ENCODE data around the gene APOBEC3H.

Gene APOBEC3H

GRCh38 chr22:39114112-39114511 lies 17.1 kb downstream of the APOBEC3H start:
- DNase-seq: no peak

GRCh38 chr22:39115570-39115969 lies 18.5 kb downstream of the APOBEC3H start:
- DNase-seq: no peak

DNA sequence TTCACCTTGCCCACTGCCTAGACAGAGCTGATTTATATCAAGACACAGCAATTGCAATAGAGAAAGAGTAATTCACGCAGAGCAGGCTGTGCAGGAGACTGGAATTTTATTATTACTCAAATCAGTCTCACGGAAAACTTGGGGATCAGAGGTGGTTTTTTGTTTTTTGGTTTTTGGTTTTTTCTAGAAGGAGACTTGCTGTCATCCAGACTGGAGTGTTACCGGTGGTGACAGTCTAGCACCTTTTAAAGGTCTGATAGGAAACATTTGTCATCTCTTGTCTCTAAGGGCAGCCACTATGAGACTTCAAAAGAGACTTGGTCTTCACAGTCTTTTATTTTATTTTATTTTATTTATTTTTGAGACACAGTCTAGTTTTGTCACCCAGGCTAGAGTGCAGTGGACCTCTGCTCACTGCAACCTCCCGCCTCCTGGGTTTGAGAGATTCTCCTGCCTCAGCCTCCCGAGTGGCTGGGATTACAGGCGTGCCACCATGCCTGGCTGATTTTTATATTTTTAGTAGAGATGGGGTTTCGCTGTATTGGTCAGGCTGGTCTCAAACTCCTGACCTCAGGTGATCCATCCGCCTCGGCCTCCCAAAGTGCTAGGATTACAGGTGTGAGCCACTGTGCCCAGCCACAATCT lies 19.1 kb downstream of the APOBEC3H start:
- DNase-seq: no peak

- DNase-seq: peak in 1 of 2 experiments; percentile 49
Measured at GRCh38 chr22:39117585-39118191, 20.6 kb downstream of the APOBEC3H start.

- DNase-seq: no peak
Measured at GRCh38 chr22:39120983-39121382, 23.9 kb downstream of the APOBEC3H start.

DNA sequence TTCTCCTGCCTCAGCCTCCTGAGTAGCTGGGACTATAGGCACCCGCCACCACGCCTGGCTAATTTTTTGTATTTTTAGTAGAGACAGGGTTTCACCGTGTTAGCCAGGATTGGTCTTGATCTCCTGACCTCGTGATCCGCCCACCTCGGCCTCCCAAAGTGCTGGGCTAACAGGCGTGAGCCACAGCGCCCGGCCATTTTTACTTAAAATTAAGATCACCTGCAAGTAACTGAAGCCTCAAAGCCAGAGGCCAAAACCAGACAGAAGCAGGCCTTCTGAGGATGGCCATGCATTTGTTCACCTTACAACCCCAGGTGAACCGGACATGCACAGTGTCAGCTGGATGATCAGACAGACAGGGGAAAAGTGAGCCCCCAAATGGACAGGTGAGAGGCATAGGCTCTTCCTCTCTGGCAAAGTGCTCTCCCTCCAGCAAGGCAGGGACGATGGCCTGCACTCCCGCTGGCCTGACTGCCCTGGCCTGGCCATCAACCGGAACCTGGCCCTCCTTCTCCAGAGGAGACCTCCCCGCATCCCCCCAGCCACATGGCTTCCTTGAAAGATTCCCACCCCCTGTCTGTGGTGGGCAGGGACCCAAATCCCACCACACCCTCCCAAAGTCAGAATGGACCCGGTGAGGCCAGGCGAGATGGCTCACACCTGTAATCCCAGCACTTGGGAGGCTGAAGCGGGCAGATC lies 25.9 kb downstream of the APOBEC3H start:
- DNase-seq: no peak

DNA sequence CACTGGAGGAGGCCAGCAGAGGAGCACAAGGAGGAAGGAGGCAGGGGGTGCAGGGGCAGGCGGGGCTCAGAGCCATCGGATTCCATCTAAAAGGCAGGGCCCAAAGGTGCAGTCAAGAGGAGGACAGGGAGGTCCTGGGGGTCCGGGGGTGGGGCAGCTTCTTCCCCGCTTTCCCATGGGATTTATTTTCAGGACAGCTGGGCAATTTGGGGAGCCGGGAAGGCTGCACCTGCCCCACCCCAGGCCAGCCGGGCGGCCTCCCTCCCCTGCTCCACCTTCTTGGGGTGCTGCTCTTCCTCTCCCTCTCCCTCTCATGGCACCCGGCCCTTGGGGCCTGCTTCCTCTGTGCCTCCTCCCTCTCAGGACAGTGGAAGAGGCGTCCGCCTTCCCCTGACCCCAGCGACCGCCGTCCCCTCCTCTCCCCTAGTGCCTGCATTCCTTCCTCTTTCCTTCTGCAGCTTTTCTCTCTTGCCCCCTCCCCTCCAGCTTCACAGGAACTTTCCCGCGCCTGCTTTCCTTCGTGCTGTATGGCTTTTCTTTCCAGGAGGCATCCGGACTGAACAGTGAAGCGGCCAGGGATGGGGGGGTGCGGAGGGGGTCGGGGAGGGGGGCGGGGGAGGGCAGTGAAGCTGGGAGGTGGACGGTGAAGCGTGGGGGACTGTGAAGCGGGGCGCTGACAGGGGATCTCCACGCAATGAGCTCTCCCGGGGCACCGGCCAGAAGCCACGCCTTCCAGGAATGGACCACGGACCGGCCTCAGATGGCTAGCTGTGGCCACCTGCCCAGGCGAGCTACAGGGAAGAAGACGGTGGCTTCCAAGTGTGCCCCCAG lies 26.9 kb downstream of the APOBEC3H start:
- DNase-seq: no peak

DNA sequence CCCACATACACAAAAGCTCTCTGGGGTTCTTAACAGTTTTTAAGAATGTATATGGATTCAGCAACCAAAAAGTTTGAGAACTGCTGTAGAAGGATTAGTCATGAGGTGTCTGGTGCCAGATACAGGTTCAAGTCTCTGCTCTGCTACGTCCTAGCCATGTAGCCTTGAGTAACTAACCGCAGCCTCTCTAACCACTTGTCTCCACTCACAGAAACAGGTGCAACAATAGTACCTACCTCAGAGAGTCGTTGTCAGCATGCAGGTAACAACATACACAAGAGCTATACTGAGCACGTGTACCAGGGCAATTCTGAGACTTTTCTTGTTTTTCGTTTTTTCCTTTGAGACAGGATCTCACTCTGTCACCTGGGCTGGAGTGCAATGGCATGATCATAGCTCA lies 28.6 kb downstream of the APOBEC3H start:
- DNase-seq: no peak

- DNase-seq: no peak
Measured at GRCh38 chr22:39128508-39128907, 31.5 kb downstream of the APOBEC3H start.

DNA sequence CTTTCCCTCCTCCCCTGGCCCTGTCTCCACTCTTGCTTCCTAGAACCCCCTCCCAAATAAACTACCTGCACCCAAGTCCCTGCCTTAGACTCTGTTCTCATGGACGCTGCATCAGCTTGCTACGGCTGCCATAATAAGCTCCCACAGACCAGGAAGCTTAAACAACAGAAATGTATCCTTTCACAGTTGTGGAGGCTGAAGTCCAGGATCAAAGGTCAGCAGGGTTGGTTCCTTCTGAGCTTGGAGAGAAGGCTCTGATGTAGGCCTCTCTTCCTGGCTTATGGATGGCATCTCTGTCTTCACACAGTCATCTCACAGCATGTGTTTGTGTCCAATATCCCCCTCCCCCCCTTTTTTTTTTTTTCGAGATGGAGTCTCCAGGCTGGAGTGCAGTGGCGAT lies 32.0 kb downstream of the APOBEC3H start:
- DNase-seq: no peak

DNA sequence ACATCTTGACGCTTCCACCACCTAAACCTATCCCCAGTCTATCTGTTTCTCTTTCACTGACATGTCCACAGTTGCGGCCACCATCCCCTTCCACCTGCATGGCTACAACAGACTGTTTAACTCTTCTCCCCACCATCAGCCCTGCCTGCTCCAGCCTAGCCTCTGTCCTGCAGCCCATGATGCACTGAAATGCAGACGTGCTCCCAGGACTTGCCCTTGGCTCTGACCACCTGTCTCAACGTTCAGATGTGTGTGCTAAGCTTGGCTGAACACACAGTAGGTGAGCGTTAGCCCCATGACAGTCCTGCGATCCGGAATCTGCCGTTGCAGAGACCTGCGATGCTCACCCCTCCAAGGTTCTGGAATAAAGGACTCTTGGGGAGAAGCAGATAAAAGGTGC lies 32.7 kb downstream of the APOBEC3H start:
- DNase-seq: no peak

GRCh38 chr22:39130152-39130704 lies 33.2 kb downstream of the APOBEC3H start:
- no peak for DNase-seq

GRCh38 chr22:39130892-39131855 lies 34.1 kb downstream of the APOBEC3H start:
- DNase-seq: no peak

DNA sequence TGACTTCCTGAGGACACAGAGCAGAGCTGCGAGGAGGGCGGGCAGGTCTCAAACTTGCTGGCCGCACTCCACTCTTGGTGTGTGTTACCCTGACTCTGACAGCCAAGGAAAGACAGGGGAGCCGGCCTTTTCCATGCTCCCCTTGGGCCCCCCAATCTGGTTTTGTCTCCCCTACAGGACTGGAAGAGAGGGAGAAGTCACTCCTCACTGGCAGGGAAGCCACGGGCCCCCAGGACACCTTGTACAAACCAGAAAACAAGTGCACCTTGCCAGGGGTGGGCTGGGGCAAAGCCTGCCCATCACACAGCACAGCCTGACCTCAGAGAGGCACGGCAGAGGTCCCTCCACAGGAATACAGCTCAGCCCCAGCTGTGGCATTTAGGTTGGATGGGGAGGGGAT lies 35.2 kb downstream of the APOBEC3H start:
- DNase-seq: no peak

DNA sequence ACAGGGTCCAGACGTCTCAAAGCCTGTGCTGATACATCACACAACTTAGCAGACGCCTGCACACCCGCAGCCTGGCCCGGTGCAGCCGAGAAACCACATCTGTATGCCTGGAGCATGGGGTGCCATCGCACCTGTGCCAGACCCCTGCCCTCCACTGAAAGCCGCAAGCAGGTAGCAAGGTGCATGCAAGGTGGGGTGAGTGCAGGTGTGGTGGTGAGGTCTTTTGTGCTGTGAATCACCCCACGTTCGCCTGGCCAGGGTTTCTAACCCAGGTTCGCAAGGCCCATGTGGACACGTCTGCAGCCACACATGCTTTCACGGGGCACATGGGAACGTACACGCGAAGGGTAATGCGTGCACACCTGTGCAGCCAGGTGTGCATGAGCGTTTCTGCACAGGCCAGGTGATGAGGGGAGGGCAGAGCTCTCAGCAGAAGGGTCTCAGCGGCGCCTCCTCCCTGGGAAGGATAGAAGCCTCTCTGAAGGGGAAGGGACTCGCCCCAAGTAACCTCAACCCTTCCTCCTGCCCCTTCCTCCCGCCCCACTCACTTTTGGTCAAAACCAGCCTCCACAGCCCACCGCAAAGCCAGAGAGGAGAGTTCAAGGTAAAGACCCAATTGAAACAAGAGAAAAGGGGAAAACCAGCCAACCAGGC lies 36.0 kb downstream of the APOBEC3H start:
- DNase-seq: no peak

DNA sequence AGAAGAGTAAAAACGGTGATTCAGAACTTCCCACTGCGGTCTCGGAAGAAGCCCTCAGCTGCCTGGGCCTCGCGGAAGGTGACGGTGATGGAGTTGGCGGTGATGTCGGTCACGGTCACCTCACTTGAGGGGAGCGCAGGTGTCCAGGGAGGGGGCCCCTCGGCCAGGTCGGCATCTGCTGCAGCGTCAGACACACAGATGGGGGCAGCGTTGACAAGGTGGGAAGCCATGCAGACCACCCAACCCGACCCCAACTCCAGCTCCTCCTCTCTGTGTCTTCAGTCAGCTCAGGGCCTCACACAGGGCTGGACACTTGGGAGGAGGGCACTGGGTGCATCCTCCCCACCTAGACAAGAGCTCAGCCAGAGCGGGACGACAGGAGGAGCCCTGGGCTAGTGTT lies 36.8 kb downstream of the APOBEC3H start:
- no peak for DNase-seq

DNA sequence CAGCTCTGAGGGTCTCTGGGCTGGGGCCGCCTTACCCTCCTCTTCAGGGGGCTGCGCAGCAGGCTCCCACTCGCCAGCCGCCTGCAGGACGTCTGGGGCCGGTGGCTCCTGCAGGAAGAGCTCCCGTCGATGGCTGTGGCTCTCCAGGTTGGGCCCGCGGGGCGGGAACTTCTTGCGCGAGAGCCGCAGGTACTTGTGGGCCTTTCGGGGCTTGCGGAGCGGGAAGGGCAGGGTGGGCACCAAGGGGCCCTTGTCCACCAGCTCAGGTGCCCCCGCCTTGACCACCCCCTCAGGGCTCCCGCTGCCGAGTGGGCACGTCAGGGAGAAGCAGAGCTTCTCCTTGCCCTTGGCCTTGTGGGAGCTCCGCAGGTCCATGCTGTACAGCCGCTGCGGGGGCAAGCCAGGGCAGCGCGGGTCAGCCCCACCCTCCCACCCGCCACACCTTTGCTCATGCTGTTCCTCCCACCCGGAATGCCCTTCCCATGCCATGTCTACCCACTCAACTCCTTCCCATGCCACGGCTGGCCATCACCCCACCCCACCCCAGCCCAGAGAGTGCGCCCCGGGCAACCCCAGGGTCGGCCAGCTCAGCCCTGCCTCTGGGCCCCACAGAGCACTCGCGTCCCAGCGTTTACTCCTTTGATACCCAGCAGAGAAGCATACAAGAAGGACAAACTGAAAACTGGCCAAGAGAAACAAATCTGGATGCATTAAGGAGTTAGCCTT lies 37.5 kb downstream of the APOBEC3H start:
- no peak for DNase-seq

DNA sequence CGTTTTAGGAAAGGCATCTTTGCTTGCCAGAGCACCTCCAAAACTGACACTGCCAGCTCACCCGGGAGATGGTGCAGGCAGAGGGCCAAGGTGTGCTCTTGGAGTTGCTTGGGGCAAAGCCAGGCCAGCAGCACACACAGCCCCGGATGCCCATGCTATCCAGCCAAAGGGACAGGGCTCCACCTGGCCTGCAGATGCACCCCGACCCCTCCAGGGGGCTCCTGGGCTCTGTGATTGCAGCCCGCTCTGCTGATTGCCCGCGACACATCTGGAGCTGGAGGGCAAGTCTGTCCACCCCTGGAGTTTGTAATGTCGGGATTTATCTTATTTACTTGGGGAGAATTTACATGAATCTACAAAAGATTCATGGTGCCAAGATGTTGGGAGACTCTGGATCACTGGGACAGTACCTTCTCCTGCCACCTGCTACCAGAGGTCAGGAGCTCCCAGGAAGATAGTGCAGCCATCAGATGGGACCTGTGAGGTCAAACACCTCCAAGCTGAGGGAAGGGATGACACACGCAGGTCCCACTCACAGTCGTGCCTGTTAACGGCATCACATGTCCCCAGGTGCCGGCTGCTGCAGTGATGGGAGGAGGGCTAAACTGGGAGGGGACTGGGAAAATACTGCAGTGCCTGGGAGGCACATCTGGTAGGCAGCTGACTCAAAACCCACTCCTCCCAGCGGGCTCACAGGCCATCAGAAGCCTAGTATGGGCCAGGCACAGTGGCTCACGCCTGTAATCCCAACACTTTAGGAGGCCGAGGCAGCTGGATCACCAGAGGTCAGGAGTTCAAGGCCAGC lies 38.2 kb downstream of the APOBEC3H start:
- peak in 1 of 2 experiments; percentile 51 for DNase-seq

DNA sequence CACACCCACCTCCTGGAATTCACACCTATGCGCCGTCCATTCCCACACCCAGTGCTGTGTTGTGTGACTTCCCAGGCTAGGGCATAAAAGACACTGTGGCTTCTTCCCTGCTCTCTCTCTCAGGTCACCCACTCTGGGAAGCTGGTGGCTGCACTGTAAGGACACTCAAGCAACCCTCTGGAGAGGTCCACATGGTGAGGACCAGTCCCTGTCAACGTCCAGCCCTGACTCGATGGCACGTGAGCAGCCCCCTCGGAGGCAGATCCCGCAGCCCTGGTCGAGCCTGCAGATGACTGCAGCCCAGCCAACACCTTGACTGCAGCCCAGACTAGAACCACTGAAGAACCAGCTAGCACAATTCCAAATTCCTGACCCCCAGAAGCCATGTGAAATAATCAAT lies 39.3 kb downstream of the APOBEC3H start:
- DNase-seq: no peak
